HG03066 (cell line): Measurements from ENCODE around the gene SLC25A4.
"Not testable (repeated sequence)": the region's sequence is repeated elsewhere in the genome, so short reads cannot be mapped to it uniquely, and the experiment has no call there.

Source experiments
- ATAC-seq: cut with Tn5 transposase; IDR thresholded peaks from one replicate; pipeline ENCODE4 v1.9.1; 2021; ENCODE audit warnings: low read depth; ENCODE audit not compliant: unreplicated experiment

The SLC25A4 gene

GRCh38 chr4:185171373-185172071 lies 28.5 kb downstream of the SLC25A4 start:
- ATAC-seq: peak; percentile 94

- ATAC-seq: no peak
Observed at GRCh38 chr4:185179488-185179887, 36.4 kb downstream of the SLC25A4 start.

DNA sequence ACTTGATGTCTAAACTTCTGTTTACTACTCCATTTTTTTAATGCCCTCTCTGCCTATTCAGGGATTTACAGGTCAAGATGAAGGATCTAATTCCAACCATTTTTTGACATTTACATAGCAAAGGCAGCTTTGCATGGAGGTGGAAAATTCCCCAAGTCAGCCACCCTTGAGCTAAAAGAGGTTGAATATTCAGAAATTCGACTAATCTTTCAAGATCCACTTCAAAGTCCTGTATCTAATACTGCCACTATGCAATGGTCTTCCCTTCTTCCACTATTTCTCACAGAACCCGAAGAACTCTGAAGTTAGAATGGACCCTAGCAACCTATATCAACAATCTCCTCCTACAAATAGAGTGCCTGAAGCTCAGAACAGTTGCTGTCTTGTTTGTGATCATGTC lies 39.2 kb downstream of the SLC25A4 start:
- ATAC-seq: no peak

GRCh38 chr4:185183622-185184281 lies 40.7 kb downstream of the SLC25A4 start:
- peak; percentile 57 for ATAC-seq

GRCh38 chr4:185186769-185187168 lies 43.7 kb downstream of the SLC25A4 start:
- no peak for ATAC-seq

DNA sequence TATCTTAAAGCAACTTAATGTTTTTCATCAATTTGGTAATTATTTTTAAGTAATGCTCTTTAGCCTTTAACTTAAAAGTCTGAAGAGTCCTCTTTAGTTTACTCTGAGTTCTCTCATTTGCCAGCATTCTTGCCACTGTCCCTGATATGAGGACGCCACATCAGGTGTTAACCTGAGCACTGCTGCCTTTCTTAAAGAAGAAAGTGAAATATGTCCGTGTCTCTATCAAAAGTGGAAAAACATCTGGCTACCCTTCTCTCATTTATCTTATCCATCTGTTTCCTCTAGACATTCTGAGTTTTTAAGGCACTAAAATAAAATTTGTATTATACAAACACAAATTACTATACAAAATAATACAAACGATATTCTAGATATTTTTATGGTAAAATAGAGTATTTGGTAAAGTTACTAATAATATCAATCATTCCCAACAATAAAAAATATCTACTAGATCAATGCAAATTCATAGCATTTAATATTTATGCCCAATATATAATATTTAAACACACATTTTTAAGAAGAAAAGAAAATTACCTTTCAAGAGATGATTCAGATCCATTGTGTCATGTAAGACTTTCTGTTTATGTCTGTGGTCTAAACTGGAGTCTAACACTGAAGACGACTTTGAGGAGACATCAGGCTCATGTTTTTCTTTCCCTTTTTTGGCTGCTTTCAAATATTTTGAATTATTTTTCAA lies 46.7 kb downstream of the SLC25A4 start:
- no peak for ATAC-seq

DNA sequence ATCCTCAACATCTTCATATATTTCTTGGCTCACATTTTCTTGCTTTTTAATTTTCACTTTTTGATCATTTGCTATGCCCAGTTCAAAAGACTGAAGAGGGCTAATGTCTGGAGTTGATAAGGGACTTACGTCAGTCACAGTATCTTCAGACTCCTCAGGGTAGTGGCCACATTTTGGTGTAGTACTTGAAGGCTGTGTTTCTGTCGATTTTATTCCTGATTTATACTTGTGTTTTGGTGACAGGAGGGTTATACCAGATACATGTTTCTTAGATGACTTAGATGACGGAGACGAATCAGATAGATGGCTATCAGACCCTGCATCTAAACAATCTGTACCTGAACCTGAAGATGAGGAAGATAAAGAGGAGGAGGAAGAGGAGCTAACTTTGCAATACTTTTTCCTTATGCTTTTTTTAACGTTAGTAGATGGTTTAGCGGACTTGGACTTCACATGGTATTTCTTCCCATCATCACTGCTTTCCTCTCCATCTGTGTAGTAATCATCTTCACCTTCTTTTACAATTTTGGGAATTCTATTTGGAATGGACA lies 47.3 kb downstream of the SLC25A4 start:
- no peak for ATAC-seq

DNA sequence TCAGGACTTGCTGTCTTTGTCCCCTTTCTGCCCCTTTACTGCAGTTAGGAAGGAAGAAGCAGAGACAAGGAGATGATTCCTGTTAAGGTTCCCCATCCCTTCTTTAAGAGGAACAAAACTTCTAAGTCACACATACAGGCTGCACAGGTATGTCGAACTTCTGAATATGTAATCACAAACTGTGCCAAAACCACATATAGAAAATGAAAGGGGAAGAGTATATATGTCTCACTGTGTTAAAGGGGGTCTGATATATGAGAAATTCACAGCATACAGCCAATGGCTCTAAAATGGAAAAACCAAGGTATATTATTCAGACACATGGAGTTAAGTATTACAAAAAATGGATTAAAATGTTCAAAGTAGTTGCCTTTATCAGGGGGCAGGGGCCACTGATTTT lies 49.0 kb downstream of the SLC25A4 start:
- ATAC-seq: peak; percentile 96

- ATAC-seq: no peak
Observed at GRCh38 chr4:185194924-185195888, 52.1 kb downstream of the SLC25A4 start.

DNA sequence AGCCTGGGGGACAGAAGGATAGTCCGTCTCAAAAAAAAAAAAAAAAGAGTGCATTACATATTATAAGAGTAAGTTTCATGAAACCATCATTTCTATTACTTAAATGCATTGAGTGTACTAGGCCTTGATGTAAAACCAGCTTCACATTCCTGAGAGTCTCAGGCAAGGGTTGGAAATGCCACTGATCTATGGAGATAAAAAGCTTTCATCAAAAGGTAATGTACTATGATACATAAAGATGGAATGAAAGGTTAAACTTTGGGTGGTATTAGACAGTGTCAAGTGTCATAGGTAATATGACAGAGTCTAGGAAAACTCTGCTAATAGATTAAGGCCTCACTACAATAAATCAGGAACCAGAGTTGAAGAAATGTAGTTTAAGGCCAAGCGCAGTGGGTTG lies 53.4 kb downstream of the SLC25A4 start:
- ATAC-seq: no peak

GRCh38 chr4:185198189-185198588 lies 55.1 kb downstream of the SLC25A4 start:
- not testable (repeated sequence) for ATAC-seq
